ENCODE measurements around the gene CCL23.
"Not testable (repeated sequence)": the region's sequence is repeated elsewhere in the genome, so short reads cannot be mapped to it uniquely, and the experiment has no call there.

The CCL23 gene

GRCh38 chr17:36017799-36018198, at the start of gene CCL23:
Gene CCL23 (minus strand): TSS chr17:36017972. CDS start chr17:36017897, 75 bp downstream.
- DNase-seq (ENCODE audit: low spot score): no peak

- no peak for DNase-seq (ENCODE audit: low spot score)
Observed at GRCh38 chr17:36066365-36066985, 48.7 kb upstream of the CCL23 start.

GRCh38 chr17:36063786-36064541, 46.2 kb upstream of the CCL23 start, which contains the start of gene CCL18:
Gene CCL18 (plus strand): TSS chr17:36064272. CDS start chr17:36064343, 71 bp downstream.
- DNase-seq (ENCODE audit: low spot score): no peak

GRCh38 chr17:36060816-36061215, 43.0 kb upstream of the CCL23 start:
- no peak for DNase-seq (ENCODE audit: low spot score)

- no peak for DNase-seq (ENCODE audit: low spot score)
Observed at GRCh38 chr17:36059406-36059805, 41.6 kb upstream of the CCL23 start.

GRCh38 chr17:36057911-36058310, 40.1 kb upstream of the CCL23 start:
- no peak for DNase-seq (ENCODE audit: low spot score)

GRCh38 chr17:36055921-36056520, 38.2 kb upstream of the CCL23 start:
- DNase-seq (ENCODE audit: low spot score): no peak

- DNase-seq (ENCODE audit: low spot score): no peak
Observed at GRCh38 chr17:36055171-36055570, 37.4 kb upstream of the CCL23 start.

- DNase-seq (ENCODE audit: low spot score): no peak
Observed at GRCh38 chr17:36049643-36050042, 31.9 kb upstream of the CCL23 start.

GRCh38 chr17:36048066-36048465, 30.3 kb upstream of the CCL23 start:
- no peak for DNase-seq (ENCODE audit: low spot score)

- no peak for DNase-seq (ENCODE audit: low spot score)
Observed at GRCh38 chr17:36036235-36036634, 18.5 kb upstream of the CCL23 start.

- DNase-seq (ENCODE audit: low spot score): peak; percentile 15
Observed at GRCh38 chr17:36034127-36034526, 16.4 kb upstream of the CCL23 start.

GRCh38 chr17:36030956-36031355, 13.2 kb upstream of the CCL23 start:
- DNase-seq (ENCODE audit: low spot score): no peak

- DNase-seq (ENCODE audit: low spot score): no peak
Observed at GRCh38 chr17:36027761-36028160, 10.0 kb upstream of the CCL23 start.

- no peak for DNase-seq (ENCODE audit: low spot score)
Observed at GRCh38 chr17:36024106-36024869, 6.5 kb upstream of the CCL23 start.

GRCh38 chr17:36019423-36019822, 1.7 kb upstream of the CCL23 start:
- DNase-seq (ENCODE audit: low spot score): no peak

GRCh38 chr17:36016555-36016954, 1.2 kb downstream of the CCL23 start:
- DNase-seq (ENCODE audit: low spot score): no peak

GRCh38 chr17:36015895-36016294, 1.9 kb downstream of the CCL23 start:
- not testable (repeated sequence) for DNase-seq (ENCODE audit: low spot score)

GRCh38 chr17:36014946-36015345, 2.8 kb downstream of the CCL23 start:
- DNase-seq (ENCODE audit: low spot score): no peak

- no peak for DNase-seq (ENCODE audit: low spot score)
Observed at GRCh38 chr17:36011201-36011600, 6.6 kb downstream of the CCL23 start.

- peak; percentile 40 for DNase-seq (ENCODE audit: low spot score)
Observed at GRCh38 chr17:36008998-36009665, 8.6 kb downstream of the CCL23 start.

- peak; percentile 12 for DNase-seq (ENCODE audit: low spot score)
Observed at GRCh38 chr17:36004594-36005108, 13.1 kb downstream of the CCL23 start.

Measured in NAMALWA (cell line).